Psoas muscle (tissue), 8 donors: Measurements from ENCODE around the gene ITCH. TPM values are rescaled to one million over a fixed set of nuclear protein-coding genes. Genes with fewer than 3 reads are reported as not detected.

Experiments
- ATAC-seq, 4 donors: fragments of 200-7000 bp; cut with Tn5 transposase; one replicate each; pipeline ENCODE4 v1.9.1; 2020; ENCODE audit warnings: moderate library complexity in 3 of 4, mild to moderate bottlenecking in 2 of 4
- DNase-seq, 2 donors: peaks; one replicate each; pipeline ENCODE4 v3.0.0-alpha.2; 2020
- H3K27ac ChIP-seq: fragments of 200-600 bp; one replicate; pipeline ENCODE4 v1.8.0; 2022
- H3K27me3 ChIP-seq, 3 donors: fragments of 200-600 bp in 1 of 3; one replicate each; pipeline versions ENCODE4 v1.6.1 to v1.8.0; 2013 to 2022; ENCODE audit warnings: low read length in 2 of 3, mild to moderate bottlenecking in 2 of 3, moderate library complexity in 1 of 3; ENCODE audit not compliant: insufficient read depth in 3 of 3
- H3K36me3 ChIP-seq, 2 donors: fragments of 200-600 bp in 1 of 2; one replicate each; pipeline versions ENCODE4 v1.6.1 to v1.8.0; 2013 to 2022; ENCODE audit warnings: low read depth in 1 of 2, mild to moderate bottlenecking in 1 of 2, moderate library complexity in 1 of 2; ENCODE audit not compliant: insufficient read depth in 1 of 2
- H3K4me1 ChIP-seq: fragments of 200-600 bp; one replicate; pipeline ENCODE4 v1.8.0; 2022
- H3K4me3 ChIP-seq: fragments of 200-600 bp; one replicate; pipeline ENCODE4 v1.8.0; 2022; ENCODE audit warnings: mild to moderate bottlenecking
- H3K9me3 ChIP-seq: fragments of 200-600 bp; one replicate; pipeline ENCODE4 v1.8.0; 2022
- CTCF ChIP-seq: fragments of 200-600 bp; IDR thresholded peaks from one replicate; pipeline ENCODE4 v1.8.0; 2022; ENCODE audit warnings: antibody characterized with exemption
- WGBS, 3 donors: extraction: QIAGEN DNeasy Blood & Tissue Kit; methylation state at CpG; one replicate each; pipeline versions ENCODE4 v1.1.6 to v1.1.7; 2013; 5-methylcytosine and 5-hydroxymethylcytosine counted together
- intact Hi-C, 2 donors: fragments of 100-400 bp; cut with DNase I; formaldehyde crosslinking; loops; one replicate each; pipeline versions ENCODE4 v1.11.0 to v1.14.2; 2022
- polyA plus RNA-seq, 3 donors: library from polyadenylated mRNA; stranded (reverse); fragments of 200-250 nt; gene quantifications; one replicate each; pipeline ENCODE4 v1.2.3, GENCODE V29; 2013
- total RNA-seq, 4 donors: library from RNA; stranded (reverse); fragmentation: NEBNext Ultra II Directional in 2 of 4; extraction: Animal tissue kit (Norgen Biotek cat#: 25700) in 2 of 4; gene quantifications; one replicate each; pipeline versions ENCODE4 v1.2.1 to v1.2.4, GENCODE V29; 2021 to 2023
- donor health status: healthy with polysubstance abuse.
- donor health status: DM: no; HTN: no; CAD: no; lungs with moderate emphysema.
- donor health status: Bipolar disorder and iron deficiency.
- donor health status: healthy.
- donor health status: DM: yes; HTN: yes; CAD: no.
- donor health status: DM: no; HTN: no; CAD: no.
- donor health status: DM: no; HTN: no; CAD: no.
- donor health status: DM: yes; HTN: yes; CAD: no.

ITCH gene
- total and polyA plus RNA-seq, 7 donors = 10.1 to 50.3 (median 36.9) TPM

GRCh38 chr20:34331838-34332237 is 31.2 kb upstream of the ITCH start:
- DNase-seq = no peak
- no peak overlapping the region for H3K4me3 ChIP-seq
- intact Hi-C loops = no loop called here
- WGBS, 3 donors = 74 to 83% (median 82%) methylated on average over 7 of the region's 7 CpGs
- no peaks in the 10 kb centered on the region for H3K4me1 ChIP-seq
- TF ChIP-seq CTCF = no peak
- H3K9me3 ChIP-seq = no peaks in the 10 kb centered on the region
- no peak for ATAC-seq
- no peaks in the 10 kb centered on the region for H3K36me3 ChIP-seq
- no peak overlapping the region for H3K27ac ChIP-seq
- no peaks in the 10 kb centered on the region for H3K27me3 ChIP-seq

- ATAC-seq (no peak), DNase-seq (no peak)
- intact Hi-C loops = no loop called here
- H3K4me1 ChIP-seq = no peaks in the 10 kb centered on the region
- H3K36me3 ChIP-seq = no peaks in the 10 kb centered on the region
- H3K4me3 ChIP-seq = no peak overlapping the region
- 86 to 89% (median 87%) methylated on average over 19 of the region's 19 CpGs for WGBS, 3 donors
- no peak overlapping the region for H3K27ac ChIP-seq
- no peaks in the 10 kb centered on the region for H3K27me3 ChIP-seq
- no peak for TF ChIP-seq CTCF
- no peaks in the 10 kb centered on the region for H3K9me3 ChIP-seq
Observed at GRCh38 chr20:34332262-34332920, 30.7 kb upstream of the ITCH start.

- no peaks in the 10 kb centered on the region for H3K36me3 ChIP-seq
- intact Hi-C loops = no loop called here
- no peak for TF ChIP-seq CTCF
- WGBS, 3 donors = 78 to 93% (median 86%) methylated on average over 4 of the region's 4 CpGs
- ATAC-seq = no peak
- H3K4me3 ChIP-seq = no peak overlapping the region
- H3K27ac ChIP-seq = no peak overlapping the region
- no peaks in the 10 kb centered on the region for H3K4me1 ChIP-seq
- H3K27me3 ChIP-seq = no peaks in the 10 kb centered on the region
- H3K9me3 ChIP-seq = no peaks in the 10 kb centered on the region
- DNase-seq = no peak
Observed at GRCh38 chr20:34333786-34334185, 29.3 kb upstream of the ITCH start.

GRCh38 chr20:34334654-34335407 is 28.2 kb upstream of the ITCH start:
- no peaks in the 10 kb centered on the region for H3K9me3 ChIP-seq
- H3K4me3 ChIP-seq = no peak overlapping the region
- DNase-seq (no peak), ATAC-seq (no peak)
- intact Hi-C loops = no loop called here
- no peaks in the 10 kb centered on the region for H3K36me3 ChIP-seq
- WGBS, 3 donors = 73 to 79% (median 74%) methylated on average over 5 of the region's 5 CpGs
- no peaks in the 10 kb centered on the region for H3K4me1 ChIP-seq
- no peaks in the 10 kb centered on the region for H3K27me3 ChIP-seq
- H3K27ac ChIP-seq = no peak overlapping the region
- no peak for TF ChIP-seq CTCF
